ENCODE results near the gene WDR46. TPM values are rescaled to one million over a fixed set of nuclear protein-coding genes. Genes with fewer than 3 reads are reported as not detected.
A peak's percentile ranks its signal among the peaks of the same experiment; 100 is the strongest.

The WDR46 gene
- total RNA-seq (2014; rRNA removed; shearing (Covaris generic); ENCODE audit: low replicate concordance): 92.5 and 98.2 TPM in 2 replicates

GRCh38 chr6:33288921-33289783 is at the start of gene WDR46, which contains the start of gene PFDN6:
Gene WDR46 (minus strand): TSS chr6:33289239. CDS start chr6:33289170, 69 bp downstream.
Gene PFDN6 (plus strand): TSS chr6:33289601. CDS start chr6:33289857, 256 bp downstream.
- in situ Hi-C loops (cut with HindIII; ENCODE audit: low pct_unique_long_range_greater_than_20kb, low sequenced_read_pairs): no loop called here
- peak; percentile 94 for DNase-seq (ENCODE audit: low read depth)

GRCh38 chr6:33336495-33336894 is 47.5 kb upstream of the WDR46 start:
- in situ Hi-C loops (cut with HindIII; ENCODE audit: low pct_unique_long_range_greater_than_20kb, low sequenced_read_pairs): no loop called here

GRCh38 chr6:33335916-33336315 is 46.9 kb upstream of the WDR46 start:
- in situ Hi-C loops (cut with HindIII; ENCODE audit: low pct_unique_long_range_greater_than_20kb, low sequenced_read_pairs): no loop called here
- no peak for DNase-seq (ENCODE audit: low read depth)

More at GRCh38 chr6:33336495-33336894, 47.5 kb upstream of the WDR46 start:
- DNase-seq (ENCODE audit: low read depth): no peak

GRCh38 chr6:33333666-33334065 is 44.6 kb upstream of the WDR46 start:
- in situ Hi-C loops (cut with HindIII; ENCODE audit: low pct_unique_long_range_greater_than_20kb, low sequenced_read_pairs): no loop called here
- no peak for DNase-seq (ENCODE audit: low read depth)

- in situ Hi-C loops (cut with HindIII; ENCODE audit: low pct_unique_long_range_greater_than_20kb, low sequenced_read_pairs): no loop called here
These were observed 41.7 kb upstream of the WDR46 start for GRCh38 chr6:33330736-33331135.

GRCh38 chr6:33329058-33329457 is 40.0 kb upstream of the WDR46 start:
- DNase-seq (ENCODE audit: low read depth): no peak
- in situ Hi-C loops (cut with HindIII; ENCODE audit: low pct_unique_long_range_greater_than_20kb, low sequenced_read_pairs): no loop called here

More at GRCh38 chr6:33330736-33331135, 41.7 kb upstream of the WDR46 start:
- no peak for DNase-seq (ENCODE audit: low read depth)

GRCh38 chr6:33324125-33324524 is 35.1 kb upstream of the WDR46 start:
- in situ Hi-C loops (cut with HindIII; ENCODE audit: low pct_unique_long_range_greater_than_20kb, low sequenced_read_pairs): no loop called here
- DNase-seq (ENCODE audit: low read depth): no peak

GRCh38 chr6:33323623-33323948 is 34.5 kb upstream of the WDR46 start:
- in situ Hi-C loops (cut with HindIII; ENCODE audit: low pct_unique_long_range_greater_than_20kb, low sequenced_read_pairs): no loop called here
- no peak for DNase-seq (ENCODE audit: low read depth)

GRCh38 chr6:33321227-33321626 is 32.2 kb upstream of the WDR46 start:
- DNase-seq (ENCODE audit: low read depth): no peak
- in situ Hi-C loops (cut with HindIII; ENCODE audit: low pct_unique_long_range_greater_than_20kb, low sequenced_read_pairs): no loop called here

- DNase-seq (ENCODE audit: low read depth): peak; percentile 45
- in situ Hi-C loops (cut with HindIII; ENCODE audit: low pct_unique_long_range_greater_than_20kb, low sequenced_read_pairs): no loop called here
These were observed 31.5 kb upstream of the WDR46 start for GRCh38 chr6:33320315-33321181.

- in situ Hi-C loops (cut with HindIII; ENCODE audit: low pct_unique_long_range_greater_than_20kb, low sequenced_read_pairs): no loop called here
- no peak for DNase-seq (ENCODE audit: low read depth)
These were observed 30.9 kb upstream of the WDR46 start for GRCh38 chr6:33319939-33320314.

- DNase-seq (ENCODE audit: low read depth): no peak
- in situ Hi-C loops (cut with HindIII; ENCODE audit: low pct_unique_long_range_greater_than_20kb, low sequenced_read_pairs): no loop called here
These were observed 29.5 kb upstream of the WDR46 start for GRCh38 chr6:33318426-33319073.

GRCh38 chr6:33317669-33318425 is 28.8 kb upstream of the WDR46 start, which contains the start of gene ZBTB22:
Gene ZBTB22 (minus strand): TSS chr6:33317744. CDS start chr6:33316916, 828 bp downstream.
- DNase-seq (ENCODE audit: low read depth): peak; percentile 99
- in situ Hi-C loops (cut with HindIII; ENCODE audit: low pct_unique_long_range_greater_than_20kb, low sequenced_read_pairs): no loop called here

GRCh38 chr6:33317419-33317668 is 28.3 kb upstream of the WDR46 start:
- in situ Hi-C loops (cut with HindIII; ENCODE audit: low pct_unique_long_range_greater_than_20kb, low sequenced_read_pairs): no loop called here
- no peak for DNase-seq (ENCODE audit: low read depth)

- DNase-seq (ENCODE audit: low read depth): no peak
- in situ Hi-C loops (cut with HindIII; ENCODE audit: low pct_unique_long_range_greater_than_20kb, low sequenced_read_pairs): no loop called here
These were observed 27.8 kb upstream of the WDR46 start for GRCh38 chr6:33316603-33317418.

- DNase-seq (ENCODE audit: low read depth): no peak
- in situ Hi-C loops (cut with HindIII; ENCODE audit: low pct_unique_long_range_greater_than_20kb, low sequenced_read_pairs): no loop called here
These were observed 27.0 kb upstream of the WDR46 start for GRCh38 chr6:33315793-33316602.

Data from Caki2 (cell line).